CD4-positive, alpha-beta T cell treated with Interleukin-1 beta for 1 hour (primary cell): ENCODE data around the gene RAET1E.
"Not testable (repeated sequence)": the region's sequence is repeated elsewhere in the genome, so short reads cannot be mapped to it uniquely, and the experiment has no call there.

Source experiments
- DNase-seq, 2 donors: peaks; one replicate each; pipeline ENCODE4 v3.0.0-alpha.2; 2020 to 2022

The RAET1E gene

GRCh38 chr6:149859938-149860337 is 38.0 kb downstream of the RAET1E start:
- no peak for DNase-seq

DNA sequence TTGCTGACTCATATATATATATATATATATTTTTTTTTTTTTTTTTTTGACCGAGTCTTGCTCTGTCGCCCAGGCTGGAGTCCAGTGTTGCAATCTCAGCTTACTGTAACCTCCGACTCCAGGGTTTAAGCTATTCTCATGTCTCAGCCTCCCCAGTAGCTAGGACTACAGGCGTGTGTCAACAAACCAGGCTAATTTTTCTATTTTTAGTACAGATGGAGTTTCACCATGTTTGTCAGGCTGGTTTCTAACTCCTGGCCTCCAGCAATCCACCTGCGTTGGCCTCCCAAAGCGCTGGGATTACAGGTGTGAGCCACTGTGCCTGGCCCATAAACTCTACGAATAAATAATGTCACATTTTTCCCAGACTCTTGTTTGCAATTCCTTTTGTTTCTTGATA is 38.5 kb downstream of the RAET1E start:
- DNase-seq = no peak

GRCh38 chr6:149857541-149857940 is 40.4 kb downstream of the RAET1E start:
- DNase-seq = no peak

DNA sequence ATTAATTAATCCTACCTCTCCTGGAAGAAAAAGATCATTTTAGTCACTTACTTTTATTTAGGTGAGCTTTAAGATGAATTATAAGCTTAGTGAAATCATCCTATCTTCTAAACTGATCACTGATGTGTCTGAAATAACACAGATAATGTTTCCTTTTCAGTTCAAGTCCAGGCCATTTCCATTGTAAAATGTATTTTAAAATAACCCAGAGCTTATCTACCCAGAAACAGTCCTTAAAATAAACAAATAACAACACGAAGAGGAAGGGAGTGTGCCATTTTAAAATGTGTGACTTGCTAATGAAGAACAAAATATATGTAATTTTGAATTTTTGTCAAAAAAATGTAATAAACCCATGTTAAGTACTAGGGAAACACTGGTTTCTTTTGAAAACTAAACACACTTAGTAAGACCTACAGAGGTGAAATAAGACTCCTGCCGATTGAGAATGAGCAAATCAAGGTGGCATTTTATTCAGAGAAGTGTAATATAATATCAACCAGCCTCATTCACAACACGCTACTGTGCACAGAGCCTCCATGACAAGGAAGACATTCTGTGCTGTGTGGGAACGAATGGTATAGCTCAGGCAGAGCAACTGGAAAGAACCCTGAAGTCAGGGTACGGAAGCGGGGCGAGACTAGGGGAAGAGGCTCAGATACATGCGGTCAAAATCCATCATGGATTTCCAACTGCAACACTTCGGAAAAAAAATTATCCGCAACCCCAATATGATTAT is 41.5 kb downstream of the RAET1E start:
- DNase-seq = no peak

GRCh38 chr6:149855741-149856140 is 42.2 kb downstream of the RAET1E start:
- DNase-seq = no peak

DNA sequence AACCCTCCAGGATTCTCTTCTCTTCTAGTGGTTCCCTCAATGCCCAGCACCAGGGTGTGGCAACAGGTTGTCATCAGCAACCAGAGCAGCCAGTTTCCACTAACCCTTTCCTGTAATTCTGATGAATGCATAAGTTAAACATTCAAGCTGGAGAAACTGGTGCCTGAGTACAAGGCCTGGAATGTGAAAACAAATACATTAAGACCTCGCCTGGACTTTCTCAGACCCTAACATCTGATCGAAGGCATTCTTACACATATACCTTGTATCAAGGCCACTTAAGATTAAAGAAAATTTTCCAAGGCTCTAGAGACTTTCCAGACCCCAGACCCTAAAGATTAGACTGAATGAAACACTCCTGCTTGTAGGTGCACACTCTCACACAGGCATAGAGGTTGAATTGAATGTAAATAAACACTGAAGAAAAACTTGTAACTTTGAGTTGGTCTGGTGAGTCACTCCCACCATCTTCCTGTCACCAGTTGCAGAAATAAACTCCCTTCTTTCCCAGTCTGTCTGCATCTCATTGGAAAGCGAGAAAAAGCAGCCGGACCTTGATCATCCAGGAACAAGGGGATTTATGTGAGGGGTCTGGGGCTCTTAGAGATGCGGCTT is 42.8 kb downstream of the RAET1E start:
- no peak for DNase-seq

- DNase-seq = no peak
These were observed 43.4 kb downstream of the RAET1E start for GRCh38 chr6:149854532-149854931.

GRCh38 chr6:149854017-149854416 is 43.9 kb downstream of the RAET1E start:
- DNase-seq = not testable (repeated sequence)

GRCh38 chr6:149852881-149853280 is 45.0 kb downstream of the RAET1E start:
- DNase-seq = no peak

GRCh38 chr6:149852180-149852579 is 45.7 kb downstream of the RAET1E start:
- peak in 1 of 2 donors; percentile 9 for DNase-seq

DNA sequence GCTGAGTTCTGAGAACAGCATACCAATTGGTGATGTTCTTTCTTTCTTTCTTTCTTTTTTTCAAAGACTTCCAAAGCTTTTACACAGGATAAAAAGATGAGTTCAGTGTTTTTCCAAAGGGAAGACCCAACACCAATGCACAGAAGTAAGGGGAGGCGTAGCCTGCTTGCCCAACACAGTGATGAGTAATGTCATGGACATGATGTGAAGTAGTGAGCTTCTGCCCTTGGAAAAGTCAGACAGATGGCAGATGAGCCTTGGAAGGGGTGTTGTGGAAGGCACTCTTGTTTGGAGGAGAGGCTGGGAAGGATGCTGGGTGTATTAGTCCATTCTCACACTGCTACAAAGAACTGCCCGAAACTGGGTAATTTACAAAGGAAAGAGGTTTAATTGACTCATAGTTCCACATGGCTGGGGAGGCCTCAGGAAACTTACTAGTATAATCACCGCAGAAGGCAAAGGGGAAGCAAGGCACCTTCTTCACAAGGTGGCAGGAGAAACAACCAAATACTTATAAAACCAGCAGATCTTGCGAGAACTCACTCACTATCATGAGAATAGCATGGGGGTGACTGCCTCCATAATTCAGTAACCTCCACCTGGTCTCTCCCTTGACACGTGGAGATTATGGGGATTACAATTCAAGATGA is 46.3 kb downstream of the RAET1E start:
- no peak for DNase-seq

GRCh38 chr6:149848343-149848742 is 49.6 kb downstream of the RAET1E start:
- not testable (repeated sequence) for DNase-seq
